Glomerular visceral epithelial cell (primary cell): ENCODE results near the gene KRIT1.

Source experiments
- DNase-seq: peaks from one replicate; pipeline ENCODE4 v3.0.0-alpha.2; 2016; ENCODE audit errors: extremely low spot score

KRIT1 gene

DNA sequence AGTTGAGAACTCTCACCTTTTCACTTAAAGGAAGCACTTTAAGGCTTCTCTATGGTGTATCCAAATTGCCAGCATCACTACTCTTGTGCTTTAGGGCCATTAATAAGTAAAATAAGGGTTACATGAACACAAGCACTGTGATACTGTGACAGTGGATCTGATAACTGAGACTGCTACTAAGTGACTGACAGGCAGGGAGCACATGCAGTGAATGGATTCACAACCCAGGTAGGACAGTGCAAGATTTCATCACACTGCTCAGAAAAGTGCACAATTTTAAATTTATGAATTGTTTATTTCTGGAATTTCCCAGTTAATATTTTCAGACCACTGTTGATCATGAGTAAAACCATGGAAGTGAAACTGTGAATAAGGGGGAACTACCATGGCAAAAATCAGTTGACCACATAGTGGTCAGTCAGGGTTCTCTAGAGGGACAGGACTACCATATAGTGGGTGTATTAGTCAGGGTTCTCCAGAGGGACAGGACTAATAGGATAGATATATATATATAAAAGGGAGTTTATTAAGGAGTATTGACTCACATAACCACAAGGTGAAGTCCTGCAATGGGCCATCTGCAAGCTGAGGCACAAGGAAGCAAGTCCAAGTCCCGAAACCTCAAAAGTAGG is 90.5 kb downstream of the KRIT1 start:
- no peak for DNase-seq

DNA sequence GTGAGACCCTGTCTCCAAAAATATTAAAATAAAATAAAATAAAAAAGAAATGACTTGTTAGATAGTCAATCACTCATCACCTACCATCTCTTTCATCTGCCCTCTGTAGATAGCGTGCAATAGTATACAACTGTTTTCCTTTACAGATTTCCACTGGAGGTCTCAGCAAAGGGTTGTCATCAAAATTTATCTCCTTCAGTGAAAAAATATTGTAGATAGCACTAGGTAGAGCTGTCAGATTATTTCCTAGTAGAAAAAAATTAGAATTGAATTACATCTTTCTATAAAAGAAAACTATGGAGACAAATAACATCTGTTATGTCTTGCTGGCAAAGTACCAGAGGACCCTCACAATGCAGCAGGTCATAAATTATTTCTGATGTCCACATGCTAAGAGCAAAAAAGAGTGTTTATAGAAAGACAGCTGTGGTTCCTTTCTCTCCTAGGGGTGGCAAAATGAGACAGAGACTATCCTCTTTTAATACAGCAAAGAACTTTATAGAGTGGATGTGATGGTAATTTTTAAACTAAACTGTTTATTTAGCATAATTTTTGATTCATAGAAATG is 95.2 kb downstream of the KRIT1 start:
- no peak for DNase-seq

DNA sequence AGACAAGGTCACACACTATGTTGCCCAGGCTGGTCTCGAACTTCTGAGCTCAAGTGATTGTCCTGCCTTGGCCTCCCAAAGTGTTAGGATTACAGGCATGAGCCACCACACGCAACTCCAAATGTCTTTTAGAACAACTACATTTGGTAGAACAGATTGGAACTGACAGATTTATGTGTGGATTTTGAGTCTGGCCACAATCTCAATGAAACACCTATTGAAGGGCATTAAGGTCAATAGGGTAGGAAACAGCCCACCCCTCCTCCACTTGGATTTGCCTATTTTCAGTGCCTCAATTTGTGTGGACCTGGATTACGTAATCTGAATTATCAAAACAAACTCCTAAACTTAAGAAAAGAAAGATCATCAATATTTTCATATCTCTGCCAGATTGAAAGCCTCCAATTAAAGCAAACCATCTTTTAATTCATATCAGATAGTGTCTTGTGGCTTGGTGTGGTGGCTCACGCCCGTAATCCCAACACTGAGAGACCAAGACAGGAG is 95.9 kb downstream of the KRIT1 start:
- DNase-seq, result no peak
